ENCODE data around the gene KLC1.

KLC1 gene

GRCh38 chr14:103738166-103738565 is 109.2 kb downstream of the KLC1 start:
- no peak for DNase-seq

- DNase-seq = no peak
These were observed 109.9 kb downstream of the KLC1 start for GRCh38 chr14:103738701-103739451.

- DNase-seq = no peak
These were observed 110.4 kb downstream of the KLC1 start for GRCh38 chr14:103739466-103739792.

GRCh38 chr14:103739793-103740501 is 110.9 kb downstream of the KLC1 start:
- no peak for DNase-seq

- DNase-seq = peak in 1 of 2 experiments; percentile 20
These were observed 112.1 kb downstream of the KLC1 start for GRCh38 chr14:103740991-103741689.

GRCh38 chr14:103741876-103742275 is 112.9 kb downstream of the KLC1 start:
- no peak for DNase-seq

- DNase-seq = no peak
These were observed 113.7 kb downstream of the KLC1 start for GRCh38 chr14:103742499-103743255.

- DNase-seq = no peak
These were observed 114.7 kb downstream of the KLC1 start for GRCh38 chr14:103743691-103744090.

GRCh38 chr14:103744621-103745395 is 115.8 kb downstream of the KLC1 start:
- DNase-seq = no peak

GRCh38 chr14:103745424-103745823 is 116.4 kb downstream of the KLC1 start:
- no peak for DNase-seq

- DNase-seq = no peak
These were observed 117.7 kb downstream of the KLC1 start for GRCh38 chr14:103746701-103747100.

GRCh38 chr14:103748534-103748857 is 119.5 kb downstream of the KLC1 start:
- no peak for DNase-seq

GRCh38 chr14:103749452-103749851 is 120.4 kb downstream of the KLC1 start:
- peak; percentile 11 to 18 for DNase-seq

- DNase-seq = no peak
These were observed 120.8 kb downstream of the KLC1 start for GRCh38 chr14:103749860-103750259.

All from Kasumi-1 (cell line).